GM12801 (cell line): ENCODE measurements around the gene SLC22A15.

Source experiments
- CTCF ChIP-seq: IDR thresholded peaks from one replicate; pipeline ENCODE4 v1.5.1; 2011; ENCODE audit warnings: control low read depth; ENCODE audit not compliant: insufficient read length; ENCODE audit errors: extremely low read depth

SLC22A15 gene

GRCh38 chr1:115951560-115951959 is 24.8 kb upstream of the SLC22A15 start:
- TF ChIP-seq CTCF: no peak

- no peak for TF ChIP-seq CTCF
Observed at GRCh38 chr1:115952547-115952946, 23.8 kb upstream of the SLC22A15 start.

- no peak for TF ChIP-seq CTCF
Observed at GRCh38 chr1:115953180-115953579, 23.1 kb upstream of the SLC22A15 start.

GRCh38 chr1:115954684-115955083 is 21.6 kb upstream of the SLC22A15 start:
- no peak for TF ChIP-seq CTCF

GRCh38 chr1:115955228-115955627 is 21.1 kb upstream of the SLC22A15 start:
- TF ChIP-seq CTCF: no peak

GRCh38 chr1:115958866-115959265 is 17.4 kb upstream of the SLC22A15 start:
- TF ChIP-seq CTCF: no peak

GRCh38 chr1:115969509-115969908 is 6.8 kb upstream of the SLC22A15 start:
- no peak for TF ChIP-seq CTCF

- TF ChIP-seq CTCF: no peak
Observed at GRCh38 chr1:115973154-115973553, 3.2 kb upstream of the SLC22A15 start.
